Tibial artery (tissue), 4 donors: Measurements from ENCODE around the gene REXO5.
"Not testable (repeated sequence)": the region's sequence is repeated elsewhere in the genome, so short reads cannot be mapped to it uniquely, and the experiment has no call there.

Source experiments
- DNase-seq, 2 donors: peaks; one replicate each; pipeline ENCODE4 v3.0.0-alpha.2; 2019
- H3K27ac ChIP-seq, 2 donors: fragments of 200-600 bp; sonication (generic) in 1 of 2; 1 replicate in 1 of 2; 2 replicates in 1 of 2; pipeline ENCODE4 v1.5.1; 2018 to 2019; ENCODE audit warnings: mild to moderate bottlenecking in 1 of 2
- H3K27me3 ChIP-seq, 2 donors: fragments of 200-600 bp; sonication (generic) in 1 of 2; one replicate each; pipeline versions ENCODE4 v1.5.1 to v1.6.0; 2016 to 2019
- H3K36me3 ChIP-seq, 3 donors: fragments of 200-600 bp; sonication (generic) in 2 of 3; one replicate each; pipeline ENCODE4 v1.5.1; 2016 to 2019; ENCODE audit warnings: mild to moderate bottlenecking in 2 of 3
- H3K4me1 ChIP-seq, 4 donors: fragments of 200-600 bp; sonication (generic) in 2 of 4; 1 replicate in 3 of 4; 2 replicates in 1 of 4; pipeline ENCODE4 v1.5.1; 2016 to 2019
- H3K4me3 ChIP-seq, 2 donors: fragments of 200-600 bp; sonication (generic) in 1 of 2; 1 replicate in 1 of 2; 2 replicates in 1 of 2; pipeline ENCODE4 v1.5.1; 2018 to 2019; ENCODE audit warnings: mild to moderate bottlenecking in 2 of 2
- H3K9me3 ChIP-seq, 3 donors: fragments of 200-600 bp; sonication (generic) in 1 of 3; one replicate each; pipeline ENCODE4 v1.5.1; 2016 to 2019
- intact Hi-C: fragments of 100-400 bp; cut with DNase I; formaldehyde crosslinking; loops from one replicate; pipeline ENCODE4 v1.15.0; 2023; ENCODE audit warnings: low total_unique reads
- TF ChIP-seq, protein P1 (sequence below), 2 experiments: fragments of 200-600 bp in 1 of 2; fragments of 450-650 bp in 1 of 2; IDR thresholded peaks; one replicate each; pipeline ENCODE4 v1.5.1; 2017 to 2019; ENCODE audit warnings: antibody characterized with exemption in 2 of 2, mild to moderate bottlenecking in 1 of 2, moderate library complexity in 1 of 2

REXO5 gene

GRCh38 chr16:20859229-20859628, 52.9 kb downstream of the REXO5 start:
- H3K4me1 ChIP-seq = peaks cover 6 to 81% (median 40%) of the 10 kb centered on the region in 4 donors
- peaks cover 9 to 34% (median 24%) of the 10 kb centered on the region in 3 donors for H3K36me3 ChIP-seq
- DNase-seq = no peak
- TF ChIP-seq, protein P1, sequence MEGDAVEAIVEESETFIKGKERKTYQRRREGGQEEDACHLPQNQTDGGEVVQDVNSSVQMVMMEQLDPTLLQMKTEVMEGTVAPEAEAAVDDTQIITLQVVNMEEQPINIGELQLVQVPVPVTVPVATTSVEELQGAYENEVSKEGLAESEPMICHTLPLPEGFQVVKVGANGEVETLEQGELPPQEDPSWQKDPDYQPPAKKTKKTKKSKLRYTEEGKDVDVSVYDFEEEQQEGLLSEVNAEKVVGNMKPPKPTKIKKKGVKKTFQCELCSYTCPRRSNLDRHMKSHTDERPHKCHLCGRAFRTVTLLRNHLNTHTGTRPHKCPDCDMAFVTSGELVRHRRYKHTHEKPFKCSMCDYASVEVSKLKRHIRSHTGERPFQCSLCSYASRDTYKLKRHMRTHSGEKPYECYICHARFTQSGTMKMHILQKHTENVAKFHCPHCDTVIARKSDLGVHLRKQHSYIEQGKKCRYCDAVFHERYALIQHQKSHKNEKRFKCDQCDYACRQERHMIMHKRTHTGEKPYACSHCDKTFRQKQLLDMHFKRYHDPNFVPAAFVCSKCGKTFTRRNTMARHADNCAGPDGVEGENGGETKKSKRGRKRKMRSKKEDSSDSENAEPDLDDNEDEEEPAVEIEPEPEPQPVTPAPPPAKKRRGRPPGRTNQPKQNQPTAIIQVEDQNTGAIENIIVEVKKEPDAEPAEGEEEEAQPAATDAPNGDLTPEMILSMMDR (IDR thresholded peaks at IDR 0.05) = no peak
- intact Hi-C loops = no loop called here
- H3K27me3 ChIP-seq = no peaks in the 10 kb centered on the region
- H3K9me3 ChIP-seq = no peaks in the 10 kb centered on the region
- no peak overlapping the region for H3K4me3 ChIP-seq
- peak overlapping the region in 1 of 2 donors; percentile 63 for H3K27ac ChIP-seq

DNA sequence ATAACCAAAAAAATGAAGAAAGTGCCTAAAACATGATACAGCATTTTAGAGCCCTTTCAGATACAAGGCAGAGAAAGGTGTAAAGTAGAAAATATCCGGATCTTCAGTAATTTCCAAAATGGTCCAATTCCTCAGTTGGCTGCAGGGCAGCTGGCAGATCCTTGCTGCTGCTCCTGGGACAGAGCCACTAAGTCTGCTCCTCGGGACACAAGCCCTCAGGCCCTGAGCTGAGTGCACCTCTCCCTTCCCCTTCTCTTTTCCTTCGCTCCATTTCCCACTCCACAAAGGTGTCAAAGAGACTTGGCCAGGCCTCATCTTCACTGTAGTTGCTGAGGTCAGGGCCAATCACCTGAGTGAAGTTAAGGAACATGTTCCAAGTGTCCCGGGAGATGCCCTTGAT, 53.4 kb downstream of the REXO5 start:
- Histone ChIP-seq H3K27me3 (no peaks in the 10 kb centered on the region), H3K9me3 (no peaks in the 10 kb centered on the region), H3K27ac (peak overlapping the region; percentile 63 to 67), H3K4me1 (peaks cover 6 to 81% (median 41%) of the 10 kb centered on the region in 4 donors), H3K36me3 (peaks cover 9 to 34% (median 24%) of the 10 kb centered on the region in 3 donors), H3K4me3 (no peak overlapping the region)
- DNase-seq = no peak
- TF ChIP-seq, protein P1 (IDR thresholded peaks at IDR 0.05) = no peak
- intact Hi-C loops = no loop called here

GRCh38 chr16:20860361-20860760, 54.0 kb downstream of the REXO5 start:
- H3K4me3 ChIP-seq = no peak overlapping the region
- H3K27ac ChIP-seq = peak overlapping the region; percentile 63 to 67
- H3K36me3 ChIP-seq = peaks cover 6 to 29% (median 20%) of the 10 kb centered on the region in 3 donors
- intact Hi-C loops = no loop called here
- DNase-seq = no peak
- TF ChIP-seq, protein P1 (IDR thresholded peaks at IDR 0.05) = no peak
- H3K9me3 ChIP-seq = no peaks in the 10 kb centered on the region
- H3K27me3 ChIP-seq = no peaks in the 10 kb centered on the region
- H3K4me1 ChIP-seq = peaks cover 6 to 88% (median 44%) of the 10 kb centered on the region in 4 donors

- Histone ChIP-seq H3K36me3 (peaks cover 6 to 27% (median 17%) of the 10 kb centered on the region in 3 donors), H3K4me1 (peaks cover 6 to 92% (median 50%) of the 10 kb centered on the region in 4 donors), H3K27ac (peak overlapping the region; percentile 63 to 67)
- intact Hi-C loops, H3K27me3 ChIP-seq, H3K4me3 ChIP-seq, DNase-seq, H3K9me3 ChIP-seq: not testable (repeated sequence)
Measured at GRCh38 chr16:20860995-20861394, 54.7 kb downstream of the REXO5 start.

GRCh38 chr16:20862162-20862960, 56.0 kb downstream of the REXO5 start:
- intact Hi-C loops = no loop called here
- peak overlapping the region; percentile 33 to 74 for H3K27ac ChIP-seq
- peaks cover 0 to 92% (median 61%) of the 10 kb centered on the region in 4 donors for H3K4me1 ChIP-seq
- no peaks in the 10 kb centered on the region for H3K27me3 ChIP-seq
- no peaks in the 10 kb centered on the region for H3K9me3 ChIP-seq
- TF ChIP-seq, protein P1 (IDR thresholded peaks at IDR 0.05) = no peak
- no peak overlapping the region for H3K4me3 ChIP-seq
- no peak for DNase-seq
- H3K36me3 ChIP-seq = peaks cover 6 to 27% (median 17%) of the 10 kb centered on the region in 3 donors

- not testable (repeated sequence) for H3K9me3 ChIP-seq, H3K27me3 ChIP-seq, H3K4me3 ChIP-seq, DNase-seq
- peaks cover 6 to 27% (median 17%) of the 10 kb centered on the region in 3 donors for H3K36me3 ChIP-seq
- H3K4me1 ChIP-seq = peaks cover 0 to 98% (median 76%) of the 10 kb centered on the region in 4 donors
- H3K27ac ChIP-seq = peak overlapping the region; percentile 71 to 74
- intact Hi-C loops = loop anchor here (2.0 kb wide), 1 partner anchor 16 kb away; no protein-coding TSS in a partner anchor
Measured at GRCh38 chr16:20864376-20864775, 58.0 kb downstream of the REXO5 start.
